ENCODE data around the gene TTLL13. TPM values are rescaled to one million over a fixed set of nuclear protein-coding genes. Genes with fewer than 3 reads are reported as not detected.

The TTLL13 gene
- total RNA-seq, 4 donors from 2014 or later = not detected

- Histone ChIP-seq H3K27ac (no peak overlapping the region), H3K27me3 (no peaks in the 10 kb centered on the region), H3K9me3 (no peaks in the 10 kb centered on the region), H3K4me3 (no peak overlapping the region), H3K36me3 (no peaks in the 10 kb centered on the region), H3K4me1 (no peaks in the 10 kb centered on the region)
- TF ChIP-seq CTCF (IDR thresholded peaks at IDR 0.05) = no peak
- TF ChIP-seq POLR2A (IDR thresholded peaks at IDR 0.05) = no peak
- no peak for DNase-seq
Observed at GRCh38 chr15:90307661-90308060, 58.3 kb downstream of the TTLL13 start.

GRCh38 chr15:90309020-90309419, 59.7 kb downstream of the TTLL13 start:
- Histone ChIP-seq H3K27me3 (no peaks in the 10 kb centered on the region), H3K9me3 (no peaks in the 10 kb centered on the region), H3K4me3 (no peak overlapping the region), H3K4me1 (no peaks in the 10 kb centered on the region), H3K36me3 (no peaks in the 10 kb centered on the region), H3K27ac (no peak overlapping the region)
- no peak for TF ChIP-seq CTCF (IDR thresholded peaks at IDR 0.05)
- TF ChIP-seq POLR2A (IDR thresholded peaks at IDR 0.05) = no peak
- DNase-seq = no peak

Small RNAs within 50 kb of the gene (small RNA-seq; reads per million reads assigned to genes)
- gene AC091167.3 (0 reads per million in 2 donors), gene RN7SL736P (0 reads per million in 2 donors)

Other genes with a start within 250 kb of the TTLL13 start
- gene ZNF710, start 248.2 kb upstream of the TTLL13 start, total RNA-seq = 10 to 100 TPM; 19.8 to 31.3 (median 23.2) TPM
- gene IDH2, start 147.1 kb upstream of the TTLL13 start, total RNA-seq = 100 to 1,000 TPM in 3 of 4 donors, 10 to 100 TPM in 1; 89.9 to 184 (median 119) TPM
- gene SEMA4B, start 48.2 kb upstream of the TTLL13 start, total RNA-seq = 100 to 1,000 TPM in 2 of 4 donors, 10 to 100 TPM in 2; 63.2 to 147 (median 91.3) TPM
- 100 to 1,000 TPM in 3 of 4 donors, 10 to 100 TPM in 1; 71.0 to 166 (median 130) TPM for gene CIB1, start 15.6 kb upstream of the TTLL13 start, total RNA-seq
- 10 to 100 TPM in 3 of 4 donors, 1 to 10 TPM in 1; 8.3 to 24.0 (median 19.6) TPM for gene GDPGP1, start 15.3 kb upstream of the TTLL13 start, total RNA-seq
- gene NGRN, start 16.1 kb downstream of the TTLL13 start, total RNA-seq = 10 to 100 TPM; 33.5 to 48.7 (median 39.2) TPM
- 10 to 100 TPM in 1 of 4 donors, 1 to 10 TPM in 3; 4.0 to 11.7 (median 8.7) TPM for gene ZNF774, start 102.7 kb downstream of the TTLL13 start, total RNA-seq
- gene IQGAP1, start 138.7 kb downstream of the TTLL13 start, total RNA-seq = 100 to 1,000 TPM; 162 to 334 (median 168) TPM